HG03039 (cell line): Measurements from ENCODE around the gene NFKB1.

ENCODE experiments used
- ATAC-seq: cut with Tn5 transposase; IDR thresholded peaks from one replicate; pipeline ENCODE4 v1.9.1; 2021; ENCODE audit warnings: mild to moderate bottlenecking, moderate library complexity; ENCODE audit not compliant: unreplicated experiment

Gene NFKB1

DNA sequence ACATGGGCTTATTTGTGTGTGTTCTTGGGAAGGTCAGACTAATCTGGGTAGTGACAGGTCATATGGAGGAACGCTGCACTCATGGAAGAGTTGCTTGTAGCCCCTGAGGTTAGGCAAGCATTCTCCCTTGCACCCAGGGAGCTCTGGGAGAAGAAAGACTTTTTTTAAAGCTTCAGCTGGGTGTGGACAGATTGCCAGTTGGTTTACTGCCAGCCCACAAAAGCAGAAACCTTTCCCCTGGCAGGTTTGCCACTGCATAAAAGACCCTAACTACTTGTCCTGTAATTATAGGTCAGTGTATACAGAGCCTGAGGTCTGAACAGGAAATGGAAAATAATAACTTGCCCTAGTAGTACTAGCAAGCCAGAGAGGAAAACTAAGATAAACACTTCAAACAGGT is 7.4 kb upstream of the NFKB1 start:
- no peak for ATAC-seq

DNA sequence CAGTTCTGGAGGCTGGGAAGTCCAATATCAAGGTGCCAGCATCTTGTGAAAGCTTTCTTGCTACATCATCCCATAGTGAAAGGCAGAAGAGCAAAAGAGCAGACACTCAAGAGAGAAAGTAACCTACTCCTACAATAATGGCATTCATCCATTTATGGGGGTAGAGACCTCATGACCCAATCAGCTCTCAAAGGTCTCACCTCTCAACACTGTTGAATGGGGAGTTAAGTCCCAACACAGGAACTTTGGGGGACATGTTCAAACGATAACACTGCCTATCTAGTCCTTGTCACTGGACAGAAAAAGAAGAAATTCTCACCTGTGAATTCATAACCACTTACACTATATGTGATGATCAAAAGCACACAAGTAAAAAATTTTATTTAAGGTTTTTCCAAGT is 6.6 kb upstream of the NFKB1 start:
- ATAC-seq, result no peak

DNA sequence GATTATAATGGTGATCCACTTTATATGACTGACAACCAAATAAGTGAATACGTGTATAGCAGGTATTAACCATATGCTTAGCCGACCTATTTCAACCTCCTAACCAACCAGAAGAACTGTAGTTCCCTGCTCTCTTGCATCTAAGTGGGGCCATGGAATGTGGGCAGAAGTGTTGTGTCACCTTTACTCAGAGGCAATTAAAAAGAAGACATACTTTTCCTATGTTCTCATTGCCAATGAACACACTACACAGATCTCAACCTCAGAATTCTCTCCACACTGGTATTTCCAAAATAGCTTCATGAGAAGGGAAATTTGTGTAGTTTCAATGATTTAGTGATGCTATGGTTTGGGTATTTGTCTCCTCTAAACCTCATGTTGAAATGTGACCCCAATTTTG is 3.2 kb upstream of the NFKB1 start:
- ATAC-seq, result no peak

DNA sequence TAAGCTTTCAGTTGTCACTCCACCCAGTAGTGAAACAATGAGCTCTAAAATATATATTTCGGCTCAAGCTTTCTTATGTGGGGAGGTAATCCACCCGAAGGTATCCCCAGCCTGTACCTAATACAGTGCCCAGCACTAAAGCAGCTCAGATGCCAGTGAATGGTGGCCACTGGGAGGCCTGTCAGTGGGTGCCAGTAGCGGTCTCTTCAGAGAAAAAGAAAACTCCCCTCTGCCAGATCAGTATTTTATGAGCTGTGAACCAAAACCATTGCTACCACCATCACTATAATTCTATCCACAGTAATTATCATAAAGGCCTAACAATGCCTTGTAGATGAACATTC is 835 bp upstream of the NFKB1 start:
- ATAC-seq, result no peak

DNA sequence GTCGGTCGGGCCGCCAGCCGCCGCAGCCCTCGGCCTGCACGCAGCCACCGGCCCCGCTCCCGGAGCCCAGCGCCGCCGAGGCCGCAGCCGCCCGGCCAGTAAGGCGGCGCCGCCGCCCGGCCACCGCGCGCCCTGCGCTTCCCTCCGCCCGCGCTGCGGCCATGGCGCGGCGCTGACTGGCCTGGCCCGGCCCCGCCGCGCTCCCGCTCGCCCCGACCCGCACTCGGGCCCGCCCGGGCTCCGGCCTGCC is 213 bp downstream of the NFKB1 start:
- peak; percentile 33 for ATAC-seq

DNA sequence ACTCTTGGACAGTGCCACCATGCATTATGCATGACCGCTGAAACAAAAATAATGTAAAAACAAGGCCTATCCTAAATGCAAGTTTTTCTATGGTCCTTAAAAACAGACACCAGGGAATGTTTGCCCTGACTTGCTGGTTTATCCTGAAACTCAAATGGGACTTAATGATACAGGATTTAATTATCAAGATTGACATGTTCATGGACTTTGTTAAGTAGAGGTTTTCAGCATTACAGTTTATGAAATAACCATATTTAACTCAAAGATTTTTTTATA is 1.3 kb downstream of the NFKB1 start:
- ATAC-seq, result no peak

DNA sequence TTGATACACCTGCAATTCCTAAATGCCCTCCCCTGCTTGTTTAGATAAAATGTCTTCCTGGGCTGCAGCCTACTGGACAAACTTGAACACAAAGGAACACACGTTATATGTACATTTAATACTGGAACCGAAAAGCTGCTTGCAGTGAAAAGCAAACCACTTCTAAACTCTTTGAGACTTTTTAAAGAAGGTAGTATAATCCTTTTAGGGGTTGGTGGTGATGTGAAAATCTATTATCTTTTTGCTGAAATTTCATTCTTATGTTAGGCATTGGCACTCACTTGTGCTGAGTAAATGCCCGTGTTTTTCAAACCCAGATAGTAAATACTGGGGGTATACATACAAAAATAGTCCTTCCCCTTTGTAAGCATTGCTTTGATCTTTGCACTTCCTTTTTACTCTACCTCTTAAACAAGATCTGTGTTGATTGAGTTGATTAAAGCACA is 2.2 kb downstream of the NFKB1 start:
- ATAC-seq, result no peak

DNA sequence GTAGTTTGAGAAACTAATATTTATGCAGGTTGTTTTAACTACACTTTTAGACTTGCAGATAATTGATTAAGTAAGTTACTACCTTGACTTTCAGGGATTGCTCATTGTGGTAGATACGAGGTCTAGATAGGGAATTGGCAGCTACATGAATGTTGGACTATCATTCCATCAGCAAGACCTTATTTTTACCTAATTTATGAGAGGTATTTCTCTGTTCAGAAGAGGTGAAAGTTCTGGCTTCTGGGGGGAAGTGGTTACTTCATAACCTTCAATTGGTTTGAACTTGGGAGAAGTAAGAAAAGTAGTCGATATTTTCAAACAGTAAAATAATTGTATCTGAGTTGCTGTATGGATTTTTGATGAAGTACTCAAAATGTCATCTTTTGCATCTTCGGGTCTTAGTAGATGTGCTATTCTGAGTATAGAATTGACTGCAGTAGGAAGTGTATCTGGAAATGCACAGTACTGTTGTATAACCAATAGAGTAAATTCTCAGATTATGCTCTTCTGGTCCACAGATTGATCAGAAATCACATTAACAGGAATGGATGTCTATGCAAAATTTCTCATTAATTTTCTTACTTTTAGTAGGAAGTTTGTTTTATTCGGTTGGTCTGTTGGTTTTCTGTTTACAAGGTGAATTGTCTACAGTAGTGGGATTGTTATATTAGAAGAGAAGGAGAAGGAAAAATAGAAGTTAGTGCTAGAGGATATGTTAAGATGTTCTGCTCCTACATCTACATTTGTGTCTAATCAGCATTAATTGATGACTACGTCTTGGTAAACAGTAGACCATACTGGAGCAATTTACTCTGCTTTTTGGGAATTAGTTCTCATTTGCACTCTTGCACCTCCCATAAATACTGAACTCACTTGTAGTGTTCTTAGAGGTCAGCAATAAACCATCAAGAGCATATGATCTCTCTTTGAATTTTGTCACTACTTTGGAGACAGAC is 3.0 kb downstream of the NFKB1 start:
- no peak for ATAC-seq

DNA sequence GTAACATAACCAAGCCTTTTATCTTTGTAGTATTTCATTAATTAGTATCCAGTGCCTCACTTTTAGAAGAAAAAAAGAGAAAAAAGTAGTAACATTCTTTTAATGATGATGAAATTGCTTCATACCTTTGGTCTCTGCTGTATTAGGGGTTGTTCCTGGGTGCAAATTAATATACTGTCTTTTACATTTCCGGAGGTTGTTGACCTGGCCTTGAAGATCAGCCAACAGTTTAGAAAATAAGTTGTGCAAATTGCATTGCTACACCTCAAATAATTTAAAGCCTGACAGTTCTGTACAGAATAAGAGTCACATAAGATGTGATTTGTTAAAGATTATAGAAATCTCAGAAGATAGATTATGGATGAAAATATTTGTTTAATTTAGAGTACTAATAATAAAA is 3.8 kb downstream of the NFKB1 start:
- ATAC-seq, result no peak

DNA sequence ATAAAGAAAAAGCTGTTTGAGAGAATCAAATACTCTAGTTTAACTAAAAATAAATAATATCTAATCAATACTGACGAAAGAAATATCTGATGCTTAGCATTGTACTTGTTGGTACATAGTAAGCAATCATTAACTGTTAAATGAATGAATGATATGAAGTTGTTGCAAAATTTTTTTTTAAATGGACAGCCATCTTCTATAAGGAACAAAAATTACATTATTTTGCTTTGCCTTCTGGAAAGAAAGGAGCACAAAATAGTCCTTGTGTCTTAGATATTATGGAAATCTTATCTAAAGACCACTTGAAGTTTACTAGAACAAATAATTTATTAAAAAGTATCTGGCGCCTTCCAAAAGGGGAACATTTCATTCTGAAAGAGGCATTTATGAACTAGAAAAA is 4.5 kb downstream of the NFKB1 start:
- no peak for ATAC-seq

DNA sequence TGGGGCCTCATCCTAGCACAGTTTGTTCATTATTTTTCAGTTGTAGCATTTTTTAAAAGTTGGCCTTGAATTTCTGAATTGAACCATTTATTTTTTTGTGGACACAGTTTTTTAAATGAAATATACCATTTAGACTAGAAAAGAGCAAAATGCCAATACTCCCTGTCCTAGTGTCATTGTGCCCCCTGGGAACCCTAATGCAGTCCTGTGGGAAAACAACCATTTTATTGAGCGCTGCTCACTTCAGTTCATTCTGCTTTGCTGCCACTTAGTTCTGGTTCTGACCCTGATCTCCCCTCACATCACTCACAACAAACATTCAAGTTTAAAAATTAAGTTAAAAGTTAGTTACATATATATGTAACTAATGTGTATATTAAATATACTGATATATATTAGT is 5.4 kb downstream of the NFKB1 start:
- ATAC-seq, result no peak

DNA sequence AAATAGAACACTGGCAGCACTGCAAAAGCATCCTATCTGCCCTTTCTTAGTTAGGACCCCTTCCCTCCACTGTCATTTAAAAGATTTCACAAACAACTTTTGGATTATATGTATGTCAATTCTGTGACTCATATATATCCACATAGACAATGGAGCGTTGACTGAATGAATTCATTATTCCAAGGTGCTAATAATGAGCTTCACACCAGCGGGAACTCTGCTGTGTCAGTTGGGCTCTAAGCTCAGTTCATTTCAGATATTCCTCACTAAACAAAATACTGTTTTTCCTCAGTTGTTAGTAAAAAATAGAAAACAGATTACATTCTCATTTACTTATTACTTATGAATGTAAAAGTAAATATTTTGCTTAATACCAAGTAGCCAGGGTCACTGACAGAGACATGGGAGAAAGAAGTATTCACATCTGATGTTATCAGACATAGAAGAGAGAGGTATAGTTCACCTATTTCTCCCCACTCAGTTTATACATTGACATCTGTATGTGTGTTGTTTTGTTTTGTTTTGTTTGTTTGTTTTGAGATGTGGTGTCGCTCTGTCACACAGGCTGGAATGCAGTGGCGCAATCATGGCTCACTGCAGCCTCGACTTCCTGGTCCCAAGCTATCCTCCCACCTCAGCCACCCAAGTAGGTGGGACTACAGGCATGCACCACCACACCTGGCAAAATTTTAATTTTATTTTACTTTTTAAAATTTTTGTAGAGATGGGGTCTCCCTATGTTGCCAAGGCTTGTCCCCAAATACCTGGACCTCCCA is 10.9 kb downstream of the NFKB1 start:
- ATAC-seq, result no peak

DNA sequence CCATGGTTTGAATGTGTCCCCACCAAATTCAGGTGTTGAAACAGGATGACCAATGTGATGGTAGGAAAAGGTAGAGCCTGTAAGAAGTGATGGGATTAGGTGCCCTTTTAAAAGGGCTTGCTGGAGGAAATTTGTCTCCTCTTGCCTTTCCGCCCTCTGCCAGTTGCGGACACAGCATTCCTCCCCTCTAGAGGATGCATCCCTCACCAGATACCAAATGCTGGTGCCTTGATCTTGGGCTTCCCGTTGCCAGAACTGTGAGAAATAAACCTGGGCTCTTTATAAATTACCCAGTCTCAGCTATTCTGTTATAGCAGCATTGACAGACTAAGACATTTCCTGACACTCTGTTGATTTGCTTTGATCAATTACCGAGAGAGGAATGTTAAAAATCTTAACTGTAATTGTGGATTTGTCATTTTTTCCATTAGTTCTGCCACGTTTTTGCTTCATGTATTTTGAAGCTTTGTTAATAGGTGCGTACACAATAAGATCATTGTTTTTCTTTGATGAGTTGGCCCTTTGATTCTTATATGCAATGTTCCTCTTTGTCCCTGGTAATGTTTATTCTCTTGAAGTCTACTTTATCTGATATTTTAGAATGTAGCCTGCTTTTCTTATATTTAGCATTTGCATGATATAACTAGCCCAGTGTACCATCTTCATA is 13.3 kb downstream of the NFKB1 start:
- no peak for ATAC-seq

DNA sequence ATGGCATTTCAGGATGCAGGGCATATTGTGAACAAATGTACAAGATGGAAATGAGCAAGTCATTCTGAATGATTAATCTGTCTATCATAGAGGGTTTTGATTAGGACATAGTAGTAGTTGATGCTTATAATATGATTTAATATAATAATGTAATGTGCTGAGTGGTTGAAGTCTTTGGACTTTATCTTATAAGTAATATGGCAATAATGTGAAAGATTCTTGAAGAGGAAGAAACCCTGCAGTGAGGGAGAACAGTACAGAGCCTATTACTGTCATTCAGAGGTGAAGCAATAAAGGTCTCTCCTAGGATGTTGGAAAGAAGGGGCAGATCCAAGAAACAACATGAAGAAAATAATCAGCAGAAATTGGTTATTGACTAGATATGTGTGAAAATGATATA is 16.6 kb downstream of the NFKB1 start:
- ATAC-seq, result no peak

DNA sequence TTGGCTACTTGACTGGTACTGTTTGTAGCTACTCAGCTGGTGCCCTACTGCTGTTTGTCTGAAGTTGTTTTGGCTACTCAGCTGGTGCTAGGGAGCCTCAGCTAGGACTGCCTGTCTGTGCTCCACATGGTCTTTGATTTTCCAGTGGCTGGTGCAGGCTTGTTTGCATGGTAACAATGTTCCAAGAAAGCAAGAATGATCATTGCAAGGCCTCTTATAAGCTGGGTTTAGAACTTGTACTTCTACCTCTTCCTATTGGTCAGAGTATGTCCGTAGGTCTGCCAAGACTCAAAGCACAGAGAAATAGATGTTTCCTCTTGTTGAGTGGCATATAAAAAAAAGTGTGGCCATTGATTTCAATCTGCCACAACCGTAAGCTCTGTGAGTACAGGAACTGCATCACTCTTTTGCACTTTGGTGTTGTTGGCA is 17.6 kb downstream of the NFKB1 start:
- no peak for ATAC-seq

DNA sequence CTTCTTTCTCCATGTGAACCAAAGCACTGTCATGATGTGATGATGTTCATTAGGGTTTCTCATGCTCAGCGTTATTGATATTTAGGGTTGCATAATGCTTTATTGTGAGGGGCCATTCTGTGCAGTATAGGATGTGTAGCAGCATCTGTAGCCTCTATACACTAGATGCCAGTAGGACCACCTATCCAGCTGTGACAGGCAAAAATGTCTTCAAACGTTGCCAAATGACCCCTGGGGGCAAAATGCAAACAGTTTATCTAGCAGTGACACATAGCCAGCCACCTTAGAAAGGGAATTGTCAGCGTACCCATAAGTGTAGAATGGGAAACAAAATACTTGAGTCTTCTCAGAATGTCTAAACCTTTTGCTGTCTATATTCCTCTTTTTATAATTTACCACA is 18.8 kb downstream of the NFKB1 start:
- no peak for ATAC-seq

DNA sequence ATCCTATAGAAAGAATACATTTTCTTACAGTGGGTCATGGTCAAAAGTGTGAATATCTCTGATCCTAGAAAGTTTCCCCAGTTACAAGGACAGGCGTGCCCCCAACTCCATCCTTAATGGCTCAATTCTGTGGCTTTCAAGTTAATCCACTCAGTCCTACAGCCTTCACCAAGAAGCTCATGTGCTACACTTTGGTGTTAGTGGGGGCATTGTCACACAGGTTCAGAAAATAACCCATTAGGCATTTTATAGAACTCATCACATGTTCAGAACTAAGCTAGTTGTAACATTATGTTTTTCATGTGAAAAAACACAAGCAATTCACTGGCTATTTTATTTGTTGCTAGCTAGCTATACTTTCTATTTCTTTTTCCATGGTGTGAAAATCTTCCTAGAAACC is 20.4 kb downstream of the NFKB1 start:
- ATAC-seq, result no peak

DNA sequence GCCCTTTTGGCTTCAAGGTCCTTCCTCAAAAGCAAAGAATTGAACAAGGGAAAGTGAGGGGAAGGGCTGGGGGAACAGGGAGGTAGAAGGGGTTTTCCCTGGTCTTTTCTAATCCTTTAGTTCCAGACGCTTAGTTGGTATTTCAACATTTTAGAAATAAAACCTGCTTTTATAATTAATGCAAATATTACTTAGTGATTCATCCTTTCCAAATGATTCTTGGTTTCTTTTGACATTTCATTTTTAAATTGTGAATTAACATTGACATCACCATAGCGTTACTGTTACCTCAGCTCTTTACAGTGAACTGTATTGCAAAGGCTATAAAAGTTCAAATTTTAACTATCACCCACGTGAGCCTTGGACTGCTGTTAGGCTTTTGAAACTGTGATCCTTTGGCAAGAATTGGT is 20.9 kb downstream of the NFKB1 start:
- ATAC-seq, result no peak

DNA sequence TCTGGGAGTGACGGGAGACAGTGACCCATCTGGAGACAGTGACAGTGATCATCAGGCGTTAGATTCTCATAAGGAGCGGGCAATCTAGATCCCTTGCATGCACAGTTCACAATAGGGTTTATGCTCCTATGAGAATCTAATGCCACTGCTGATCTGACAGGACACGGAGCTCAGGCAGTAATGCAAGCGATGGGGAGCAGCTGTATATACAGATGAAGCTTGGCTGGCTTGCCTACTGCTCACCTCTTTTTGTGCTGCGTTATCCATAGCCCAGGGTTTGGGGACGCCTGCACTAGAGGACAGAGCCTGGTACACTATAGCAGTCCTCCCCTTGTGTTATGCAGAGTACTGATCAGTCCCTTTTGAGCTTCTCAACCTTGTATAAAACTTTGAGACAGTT is 23.5 kb downstream of the NFKB1 start:
- no peak for ATAC-seq

DNA sequence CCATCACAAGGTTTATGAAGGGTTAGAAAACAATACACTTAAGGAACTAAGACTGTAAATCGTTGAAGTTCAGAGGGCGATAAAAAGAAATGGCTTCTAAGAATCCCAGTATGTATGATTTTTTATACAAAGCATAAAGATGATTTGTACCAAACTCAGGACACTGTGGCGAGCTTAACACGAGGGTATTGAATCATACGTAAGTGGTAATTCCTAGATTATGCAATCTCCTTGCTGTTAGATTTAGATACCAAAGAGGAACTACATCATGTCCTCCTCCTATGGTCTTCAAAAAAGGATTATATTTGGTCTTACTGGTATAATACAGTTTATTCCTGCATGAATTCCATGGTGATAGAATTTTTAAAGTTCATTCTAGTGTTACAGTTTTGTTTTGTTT is 23.9 kb downstream of the NFKB1 start:
- ATAC-seq, result no peak

DNA sequence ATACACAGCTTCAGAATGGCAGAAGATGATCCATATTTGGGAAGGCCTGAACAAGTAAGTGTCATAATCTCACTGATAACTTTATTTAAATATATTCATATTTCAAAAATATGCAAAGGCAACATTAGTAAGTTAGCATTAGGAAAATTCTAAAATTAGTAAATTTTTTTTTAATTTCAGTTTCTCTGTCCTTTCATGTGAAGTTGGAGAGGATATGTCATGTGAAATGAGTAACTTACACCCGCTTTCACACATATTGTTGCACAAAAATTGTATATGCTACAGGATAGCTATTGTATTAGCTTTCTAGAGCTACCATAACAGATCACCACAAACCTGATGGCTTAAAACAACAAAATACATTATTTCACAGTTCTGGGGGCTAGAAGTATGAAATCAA is 24.3 kb downstream of the NFKB1 start:
- no peak for ATAC-seq

DNA sequence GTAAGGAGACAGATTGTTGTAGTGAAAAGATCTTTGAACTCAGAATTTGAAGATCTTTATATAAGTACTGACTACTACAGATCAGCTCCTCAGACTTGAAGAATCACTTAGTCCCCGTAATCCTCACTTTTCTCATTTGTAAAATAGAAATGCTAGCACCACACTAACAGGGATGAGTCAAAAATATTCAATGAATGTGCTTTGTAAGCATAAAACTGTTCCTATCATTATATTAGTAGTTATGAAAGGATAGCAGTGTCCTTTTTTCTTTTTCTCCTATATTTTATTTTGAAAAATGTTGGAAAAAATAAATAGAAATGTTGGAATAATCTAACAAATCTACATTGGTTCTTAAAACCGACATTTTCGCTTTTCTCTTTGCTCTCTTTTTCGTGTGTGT is 25.4 kb downstream of the NFKB1 start:
- no peak for ATAC-seq
